Thyroid gland (tissue), 4 donors: ENCODE measurements around the gene KCNH5. TPM values are rescaled to one million over a fixed set of nuclear protein-coding genes. Genes with fewer than 3 reads are reported as not detected.

Experiments used
- DNase-seq, 2 donors: peaks; one replicate each; pipeline ENCODE4 v3.0.0-alpha.2; 2019
- H3K27ac ChIP-seq, 3 donors: fragments of 200-600 bp; sonication (generic); 1 replicate in 2 of 3; 2 replicates in 1 of 3; pipeline ENCODE4 v1.5.1; 2016 to 2019; ENCODE audit warnings: mild to moderate bottlenecking in 1 of 3, moderate library complexity in 1 of 3
- H3K27me3 ChIP-seq: fragments of 200-600 bp; sonication (generic); one replicate; pipeline ENCODE4 v1.5.1; 2019
- H3K36me3 ChIP-seq, 2 donors: fragments of 200-600 bp; sonication (generic); one replicate each; pipeline ENCODE4 v1.5.1; 2016 to 2019
- H3K4me1 ChIP-seq, 2 donors: fragments of 200-600 bp; sonication (generic); one replicate each; pipeline ENCODE4 v1.5.1; 2017 to 2019
- H3K4me3 ChIP-seq, 3 donors: fragments of 200-600 bp; sonication (generic); replicated peaks in 1 of 3; 1 replicate in 2 of 3; 2 replicates in 1 of 3; pipeline ENCODE4 v1.5.1; 2016; ENCODE audit warnings: mild to moderate bottlenecking in 1 of 3
- H3K9me3 ChIP-seq: fragments of 200-600 bp; sonication (generic); one replicate; pipeline ENCODE4 v1.5.1; 2017
- CTCF ChIP-seq, 6 experiments: fragments of 200-600 bp in 3 of 6; fragments of 450-650 bp in 3 of 6; sonication (generic) in 3 of 6; IDR thresholded peaks; one replicate each; pipeline ENCODE4 v1.5.1; 2016 to 2019; ENCODE audit warnings: antibody characterized with exemption in 6 of 6, mild to moderate bottlenecking in 2 of 6, inconsistent platforms in 1 of 6, moderate library complexity in 1 of 6
- POLR2A ChIP-seq, 2 donors: fragments of 450-650 bp; IDR thresholded peaks; one replicate each; pipeline ENCODE4 v1.6.1; 2017; ENCODE audit warnings: antibody characterized with exemption in 2 of 2, mild to moderate bottlenecking in 2 of 2, moderate library complexity in 1 of 2
- WGBS, 2 donors: methylation state at CpG; one replicate each; pipeline ENCODE4 v1.1.5; 2017; 5-methylcytosine and 5-hydroxymethylcytosine counted together
- intact Hi-C: fragments of 100-400 bp; cut with DNase I; formaldehyde crosslinking; loops from one replicate; pipeline ENCODE4 v1.15.1; 2023
- total RNA-seq, 4 donors: library from RNA; depleted of rRNA; stranded (reverse); fragments of >200 nt; gene quantifications; one replicate each; pipeline ENCODE4 v1.2.3, GENCODE V29; 2016

KCNH5 gene
- total RNA-seq, 4 donors from 2014 or later: not detected

GRCh38 chr14:62894736-62895135 is 150.5 kb downstream of the KCNH5 start:
- Histone ChIP-seq H3K36me3 (no peaks in the 10 kb centered on the region), H3K27me3 (no peaks in the 10 kb centered on the region), H3K9me3 (no peaks in the 10 kb centered on the region), H3K4me3 (no peak overlapping the region), H3K27ac (no peak overlapping the region), H3K4me1 (no peaks in the 10 kb centered on the region)
- WGBS, 2 donors: 80 to 86% methylated on average over 1 of the region's 1 CpG
- no peak for TF ChIP-seq POLR2A (IDR thresholded peaks at IDR 0.05)
- TF ChIP-seq CTCF (IDR thresholded peaks at IDR 0.05): no peak
- no peak for DNase-seq
- intact Hi-C loops: no loop called here

- whole genome bisulfite sequencing, 2 donors: 59 to 75% methylated on average over 4 of the region's 4 CpGs
- Histone ChIP-seq H3K27me3 (no peaks in the 10 kb centered on the region), H3K4me1 (no peaks in the 10 kb centered on the region), H3K27ac (no peak overlapping the region), H3K9me3 (no peaks in the 10 kb centered on the region), H3K36me3 (no peaks in the 10 kb centered on the region), H3K4me3 (no peak overlapping the region)
- no peak for DNase-seq
- intact Hi-C loops: no loop called here
- no peak for TF ChIP-seq POLR2A (IDR thresholded peaks at IDR 0.05)
- TF ChIP-seq CTCF (IDR thresholded peaks at IDR 0.05): no peak
These were observed 155.9 kb downstream of the KCNH5 start for GRCh38 chr14:62889364-62889763.

- WGBS, 2 donors: 74 to 87% methylated on average over 1 of the region's 1 CpG
- H3K36me3 ChIP-seq: no peaks in the 10 kb centered on the region
These were observed 158.8 kb downstream of the KCNH5 start for GRCh38 chr14:62886461-62886860.

GRCh38 chr14:62885451-62885850 is 159.8 kb downstream of the KCNH5 start:
- no peak for TF ChIP-seq CTCF (IDR thresholded peaks at IDR 0.05)
- TF ChIP-seq POLR2A (IDR thresholded peaks at IDR 0.05): no peak

More at GRCh38 chr14:62886461-62886860, 158.8 kb downstream of the KCNH5 start:
- no peak overlapping the region for H3K4me3 ChIP-seq
- TF ChIP-seq CTCF (IDR thresholded peaks at IDR 0.05): no peak
- no peak for TF ChIP-seq POLR2A (IDR thresholded peaks at IDR 0.05)
- no peaks in the 10 kb centered on the region for H3K9me3 ChIP-seq
- no peak for DNase-seq
- no peaks in the 10 kb centered on the region for H3K27me3 ChIP-seq
- no peaks in the 10 kb centered on the region for H3K4me1 ChIP-seq
- intact Hi-C loops: no loop called here
- H3K27ac ChIP-seq: no peak overlapping the region

GRCh38 chr14:62882967-62883366 is 162.3 kb downstream of the KCNH5 start:
- no peaks in the 10 kb centered on the region for H3K9me3 ChIP-seq

More at GRCh38 chr14:62885451-62885850, 159.8 kb downstream of the KCNH5 start:
- no peaks in the 10 kb centered on the region for H3K4me1 ChIP-seq
- DNase-seq: no peak
- H3K36me3 ChIP-seq: no peaks in the 10 kb centered on the region
- no peak overlapping the region for H3K4me3 ChIP-seq
- no peak overlapping the region for H3K27ac ChIP-seq
- intact Hi-C loops: no loop called here
- no peaks in the 10 kb centered on the region for H3K27me3 ChIP-seq
- H3K9me3 ChIP-seq: no peaks in the 10 kb centered on the region
- 68 to 84% methylated on average over 2 of the region's 2 CpGs for WGBS, 2 donors

More at GRCh38 chr14:62882967-62883366, 162.3 kb downstream of the KCNH5 start:
- no peak for DNase-seq
- Histone ChIP-seq H3K27ac (no peak overlapping the region), H3K4me3 (no peak overlapping the region), H3K4me1 (no peaks in the 10 kb centered on the region), H3K27me3 (no peaks in the 10 kb centered on the region), H3K36me3 (no peaks in the 10 kb centered on the region)
- TF ChIP-seq POLR2A (IDR thresholded peaks at IDR 0.05) (no peak), CTCF (IDR thresholded peaks at IDR 0.05) (no peak)
- 81 to 93% methylated on average over 2 of the region's 2 CpGs for WGBS, 2 donors
- intact Hi-C loops: no loop called here
